Skin of body (tissue), 2 donors: ENCODE results near the gene TFAM. TPM values are rescaled to one million over a fixed set of nuclear protein-coding genes. Genes with fewer than 3 reads are reported as not detected.

Experiments used
- DNase-seq: peaks from one replicate; lab custom pipeline; 2025; lab: John Stamatoyannopoulos, UW
- total RNA-seq: library from RNA; depleted of rRNA; stranded (reverse); fragments of >200 nt; gene quantifications from one replicate; pipeline ENCODE4 v1.2.3, GENCODE V29; 2014

Gene TFAM
- total RNA-seq = 22.2 TPM

GRCh38 chr10:58384999-58385783 lies at the start of gene TFAM:
TSS of gene TFAM (plus strand) at chr10:58385410. CDS start at chr10:58385548, 138 bp downstream.
- DNase-seq = peak; percentile 94

GRCh38 chr10:58336242-58336641 lies 49.0 kb upstream of the TFAM start:
- DNase-seq = no peak

GRCh38 chr10:58341422-58341821 lies 43.8 kb upstream of the TFAM start:
- DNase-seq = no peak

GRCh38 chr10:58341947-58342346 lies 43.3 kb upstream of the TFAM start:
- no peak for DNase-seq

GRCh38 chr10:58347967-58348366 lies 37.2 kb upstream of the TFAM start:
- DNase-seq = no peak

- no peak for DNase-seq
Measured at GRCh38 chr10:58348571-58349033, 36.6 kb upstream of the TFAM start.

GRCh38 chr10:58350023-58350422 lies 35.2 kb upstream of the TFAM start:
- DNase-seq = no peak

- no peak for DNase-seq
Measured at GRCh38 chr10:58350619-58351323, 34.4 kb upstream of the TFAM start.

GRCh38 chr10:58351616-58352578 lies 33.3 kb upstream of the TFAM start:
- DNase-seq = no peak

- no peak for DNase-seq
Measured at GRCh38 chr10:58352956-58353610, 32.1 kb upstream of the TFAM start.

- no peak for DNase-seq
Measured at GRCh38 chr10:58356756-58357155, 28.5 kb upstream of the TFAM start.

- no peak for DNase-seq
Measured at GRCh38 chr10:58358314-58358933, 26.8 kb upstream of the TFAM start.

GRCh38 chr10:58358947-58359346 lies 26.3 kb upstream of the TFAM start:
- no peak for DNase-seq

GRCh38 chr10:58359541-58359940 lies 25.7 kb upstream of the TFAM start:
- no peak for DNase-seq

GRCh38 chr10:58360412-58361004 lies 24.7 kb upstream of the TFAM start:
- DNase-seq = no peak

- no peak for DNase-seq
Measured at GRCh38 chr10:58361353-58361752, 23.9 kb upstream of the TFAM start.

GRCh38 chr10:58362027-58362789 lies 23.0 kb upstream of the TFAM start:
- DNase-seq = no peak

- DNase-seq = no peak
Measured at GRCh38 chr10:58367069-58367468, 18.1 kb upstream of the TFAM start.

- DNase-seq = no peak
Measured at GRCh38 chr10:58371473-58371872, 13.7 kb upstream of the TFAM start.
